Psoas muscle (tissue), 8 donors: ENCODE data around the gene ERRFI1. TPM values are rescaled to one million over a fixed set of nuclear protein-coding genes. Genes with fewer than 3 reads are reported as not detected.

Experiments used
- ATAC-seq, 4 donors: fragments of 200-7000 bp; cut with Tn5 transposase; one replicate each; pipeline ENCODE4 v1.9.1; 2020; ENCODE audit warnings: moderate library complexity in 3 of 4, mild to moderate bottlenecking in 2 of 4
- DNase-seq, 2 donors: peaks; one replicate each; pipeline ENCODE4 v3.0.0-alpha.2; 2020
- H3K27ac ChIP-seq: fragments of 200-600 bp; one replicate; pipeline ENCODE4 v1.8.0; 2022
- H3K27me3 ChIP-seq, 3 donors: fragments of 200-600 bp in 1 of 3; one replicate each; pipeline versions ENCODE4 v1.6.1 to v1.8.0; 2013 to 2022; ENCODE audit warnings: low read length in 2 of 3, mild to moderate bottlenecking in 2 of 3, moderate library complexity in 1 of 3; ENCODE audit not compliant: insufficient read depth in 3 of 3
- H3K36me3 ChIP-seq, 2 donors: fragments of 200-600 bp in 1 of 2; one replicate each; pipeline versions ENCODE4 v1.6.1 to v1.8.0; 2013 to 2022; ENCODE audit warnings: low read depth in 1 of 2, mild to moderate bottlenecking in 1 of 2, moderate library complexity in 1 of 2; ENCODE audit not compliant: insufficient read depth in 1 of 2
- H3K4me1 ChIP-seq: fragments of 200-600 bp; one replicate; pipeline ENCODE4 v1.8.0; 2022
- H3K4me3 ChIP-seq: fragments of 200-600 bp; one replicate; pipeline ENCODE4 v1.8.0; 2022; ENCODE audit warnings: mild to moderate bottlenecking
- H3K9me3 ChIP-seq: fragments of 200-600 bp; one replicate; pipeline ENCODE4 v1.8.0; 2022
- WGBS, 3 donors: extraction: QIAGEN DNeasy Blood & Tissue Kit; methylation state at CpG; one replicate each; pipeline versions ENCODE4 v1.1.6 to v1.1.7; 2013; 5-methylcytosine and 5-hydroxymethylcytosine counted together
- intact Hi-C, 2 donors: fragments of 100-400 bp; cut with DNase I; formaldehyde crosslinking; loops; one replicate each; pipeline versions ENCODE4 v1.11.0 to v1.14.2; 2022
- polyA plus RNA-seq, 3 donors: library from polyadenylated mRNA; stranded (reverse); fragments of 200-250 nt; gene quantifications; one replicate each; pipeline ENCODE4 v1.2.3, GENCODE V29; 2013
- total RNA-seq, 4 donors: library from RNA; stranded (reverse); fragmentation: NEBNext Ultra II Directional in 2 of 4; extraction: Animal tissue kit (Norgen Biotek cat#: 25700) in 2 of 4; gene quantifications; one replicate each; pipeline versions ENCODE4 v1.2.1 to v1.2.4, GENCODE V29; 2021 to 2023
- TF ChIP-seq, protein P1 (sequence below): fragments of 200-600 bp; IDR thresholded peaks from one replicate; pipeline ENCODE4 v1.8.0; 2022; ENCODE audit warnings: antibody characterized with exemption
- donor health status: healthy with polysubstance abuse.
- donor health status: DM: no; HTN: no; CAD: no; lungs with moderate emphysema.
- donor health status: Bipolar disorder and iron deficiency.
- donor health status: healthy.
- donor health status: DM: yes; HTN: yes; CAD: no.
- donor health status: DM: no; HTN: no; CAD: no.
- donor health status: DM: no; HTN: no; CAD: no.
- donor health status: DM: yes; HTN: yes; CAD: no.

The ERRFI1 gene
- total and polyA plus RNA-seq, 7 donors: 23.2 to 99.9 (median 63.3) TPM

DNA sequence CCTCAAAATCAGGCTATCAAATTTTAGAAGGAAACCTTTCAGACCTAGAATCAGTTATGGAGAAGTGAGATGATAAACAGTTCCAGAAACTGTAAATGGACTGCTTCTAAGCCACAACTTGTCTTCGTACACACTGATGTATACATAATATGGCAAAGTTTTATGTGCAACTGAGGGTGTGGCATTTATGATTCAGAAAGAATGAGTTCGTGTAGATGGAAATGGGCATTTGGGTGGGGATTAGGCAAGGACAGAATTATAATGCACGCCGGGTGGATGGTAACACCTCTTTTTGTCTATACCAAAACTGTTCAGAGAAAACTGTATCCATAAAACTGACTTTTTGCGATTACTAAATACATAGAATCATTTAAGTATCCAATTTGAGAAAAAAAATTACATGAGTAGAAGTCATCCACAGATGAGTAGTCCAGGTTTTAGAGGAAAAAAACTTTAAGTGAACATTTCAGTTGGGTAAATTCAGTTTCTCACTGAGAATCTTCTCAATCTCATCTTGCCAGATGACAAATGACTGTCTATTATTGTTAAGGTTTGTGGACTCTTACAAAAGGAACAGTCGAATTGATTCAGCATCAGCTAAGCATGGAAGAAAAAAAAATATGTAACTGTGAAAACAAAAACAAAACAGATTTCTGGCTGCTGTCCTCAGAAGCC is 22.5 kb downstream of the ERRFI1 start:
- Histone ChIP-seq H3K27me3 (no peaks in the 10 kb centered on the region), H3K4me1 (peaks cover 34% of the 10 kb centered on the region), H3K4me3 (no peak overlapping the region), H3K9me3 (no peaks in the 10 kb centered on the region), H3K36me3 (no peaks in the 10 kb centered on the region), H3K27ac (peak overlapping the region; percentile 86)
- TF ChIP-seq, protein P1, sequence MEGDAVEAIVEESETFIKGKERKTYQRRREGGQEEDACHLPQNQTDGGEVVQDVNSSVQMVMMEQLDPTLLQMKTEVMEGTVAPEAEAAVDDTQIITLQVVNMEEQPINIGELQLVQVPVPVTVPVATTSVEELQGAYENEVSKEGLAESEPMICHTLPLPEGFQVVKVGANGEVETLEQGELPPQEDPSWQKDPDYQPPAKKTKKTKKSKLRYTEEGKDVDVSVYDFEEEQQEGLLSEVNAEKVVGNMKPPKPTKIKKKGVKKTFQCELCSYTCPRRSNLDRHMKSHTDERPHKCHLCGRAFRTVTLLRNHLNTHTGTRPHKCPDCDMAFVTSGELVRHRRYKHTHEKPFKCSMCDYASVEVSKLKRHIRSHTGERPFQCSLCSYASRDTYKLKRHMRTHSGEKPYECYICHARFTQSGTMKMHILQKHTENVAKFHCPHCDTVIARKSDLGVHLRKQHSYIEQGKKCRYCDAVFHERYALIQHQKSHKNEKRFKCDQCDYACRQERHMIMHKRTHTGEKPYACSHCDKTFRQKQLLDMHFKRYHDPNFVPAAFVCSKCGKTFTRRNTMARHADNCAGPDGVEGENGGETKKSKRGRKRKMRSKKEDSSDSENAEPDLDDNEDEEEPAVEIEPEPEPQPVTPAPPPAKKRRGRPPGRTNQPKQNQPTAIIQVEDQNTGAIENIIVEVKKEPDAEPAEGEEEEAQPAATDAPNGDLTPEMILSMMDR: no peak
- intact Hi-C loops: no loop called here
- DNase-seq: no peak
- 83 to 85% (median 84%) methylated on average over 6 of the region's 6 CpGs for WGBS, 3 donors
- ATAC-seq: no peak

DNA sequence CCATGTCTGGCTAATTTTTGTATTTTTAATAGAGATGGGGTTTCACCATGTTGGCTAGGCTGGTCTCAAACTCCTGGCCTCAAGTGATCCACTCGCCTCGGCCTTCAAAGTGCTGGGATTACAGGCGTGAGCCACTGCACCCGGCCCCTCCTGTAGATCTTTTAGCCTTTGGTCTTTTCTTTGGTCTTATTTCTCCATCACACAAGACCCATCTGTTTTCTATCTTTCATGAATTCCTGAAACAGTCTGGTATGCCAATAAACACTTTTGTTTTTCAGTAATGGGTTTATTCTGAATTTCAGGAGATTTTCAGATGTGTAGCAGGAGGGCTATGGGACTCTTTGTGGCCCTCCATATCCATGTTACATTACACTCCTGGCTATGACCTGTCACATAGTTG is 23.2 kb downstream of the ERRFI1 start:
- no peak for DNase-seq
- H3K9me3 ChIP-seq: no peaks in the 10 kb centered on the region
- 95 to 98% (median 97%) methylated on average over 4 of the region's 4 CpGs for WGBS, 3 donors
- intact Hi-C loops: no loop called here
- no peak overlapping the region for H3K27ac ChIP-seq
- no peak for ATAC-seq
- H3K36me3 ChIP-seq: no peaks in the 10 kb centered on the region
- TF ChIP-seq, protein P1: no peak
- H3K4me3 ChIP-seq: no peak overlapping the region
- no peaks in the 10 kb centered on the region for H3K27me3 ChIP-seq
- H3K4me1 ChIP-seq: peaks cover 34% of the 10 kb centered on the region

- no peaks in the 10 kb centered on the region for H3K9me3 ChIP-seq
- no peaks in the 10 kb centered on the region for H3K27me3 ChIP-seq
- ATAC-seq (no peak), DNase-seq (no peak)
- WGBS, 3 donors: 97 to 99% (median 98%) methylated on average over 6 of the region's 6 CpGs
- H3K4me3 ChIP-seq: no peak overlapping the region
- TF ChIP-seq, protein P1: no peak
- H3K36me3 ChIP-seq: no peaks in the 10 kb centered on the region
- H3K27ac ChIP-seq: no peak overlapping the region
- intact Hi-C loops: no loop called here
- peaks cover 34% of the 10 kb centered on the region for H3K4me1 ChIP-seq
Observed at GRCh38 chr1:8002329-8002910, 23.7 kb downstream of the ERRFI1 start.

DNA sequence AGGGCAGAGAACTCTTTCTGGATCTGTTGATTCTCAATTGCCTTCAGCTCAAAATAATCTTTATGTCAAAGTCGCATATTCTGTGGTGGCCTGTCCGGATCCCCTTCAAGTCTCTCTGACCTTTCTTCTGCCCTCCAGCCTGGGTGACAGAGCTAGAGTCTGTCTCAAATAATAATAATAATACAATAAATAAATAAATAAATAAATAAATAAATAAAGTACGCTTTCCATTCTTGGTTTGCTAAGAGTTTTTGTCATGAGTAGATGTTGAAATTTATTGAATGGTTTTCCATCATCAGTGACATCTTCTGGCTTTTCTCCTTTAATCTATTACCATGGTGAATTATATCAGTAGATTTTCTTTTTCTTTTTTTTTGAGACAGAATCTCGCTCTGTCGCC is 30.7 kb downstream of the ERRFI1 start:
- Histone ChIP-seq H3K36me3 (peaks cover 0 to 19% of the 10 kb centered on the region in 2 donors), H3K27me3 (no peaks in the 10 kb centered on the region), H3K9me3 (no peaks in the 10 kb centered on the region), H3K4me1 (no peaks in the 10 kb centered on the region), H3K27ac (no peak overlapping the region), H3K4me3 (no peak overlapping the region)
- TF ChIP-seq, protein P1: no peak
- intact Hi-C loops: no loop called here
- 96 to 99% (median 96%) methylated on average over 5 of the region's 5 CpGs for WGBS, 3 donors
- no peak for ATAC-seq
- no peak for DNase-seq

- Histone ChIP-seq H3K36me3 (peaks cover 0 to 20% of the 10 kb centered on the region in 2 donors), H3K27me3 (no peaks in the 10 kb centered on the region), H3K27ac (no peak overlapping the region), H3K4me3 (no peak overlapping the region), H3K9me3 (no peaks in the 10 kb centered on the region), H3K4me1 (no peaks in the 10 kb centered on the region)
- TF ChIP-seq, protein P1: no peak
- DNase-seq (no peak), ATAC-seq (no peak)
- 91 to 98% (median 97%) methylated on average over 1 of the region's 1 CpG for WGBS, 3 donors
- intact Hi-C loops: no loop called here
Observed at GRCh38 chr1:7994827-7995226, 31.3 kb downstream of the ERRFI1 start.
